ENCODE data around the gene CCL20. TPM values are rescaled to one million over a fixed set of nuclear protein-coding genes. Genes with fewer than 3 reads are reported as not detected.
A peak's percentile ranks its signal among the peaks of the same experiment; 100 is the strongest.

CCL20 gene
- total and polyA plus RNA-seq, 2 donors from 2014 or later: 2.5 to 2.7 TPM

- FAIRE-seq (no peak), DNase-seq (peak in 2 of 5 donors; percentile 41 to 44)
- no peak overlapping the region for H3K4me3 ChIP-seq (ENCODE audit: low read length in 3 of 3)
- no peaks in the 10 kb centered on the region for H3K36me3 ChIP-seq (ENCODE audit: control insufficient read depth in 2 of 3, insufficient read depth in 3 of 3, low read length in 3 of 3)
- no peaks in the 10 kb centered on the region for H3K9me3 ChIP-seq (ENCODE audit: control insufficient read depth in 2 of 3, insufficient read depth in 1 of 3, low read length in 3 of 3)
- intact Hi-C loops (cut with DNase I): no loop called here
- TF ChIP-seq CTCF (IDR thresholded peaks at IDR 0.05; ENCODE audit: borderline replicate concordance, extremely low read depth, insufficient read depth): no peak
- H3K9ac ChIP-seq (ENCODE audit: low read length in 3 of 3): no peak overlapping the region
- H3K4me1 ChIP-seq (ENCODE audit: control insufficient read depth in 2 of 3, insufficient read depth in 2 of 3, low read depth in 1 of 3, low read length in 3 of 3): peaks cover 0 to 7% (median 3%) of the 10 kb centered on the region in 3 donors
- H3K27ac ChIP-seq (ENCODE audit: low read depth in 2 of 2, low read length in 2 of 2): peak overlapping the region in 1 of 2 donors; percentile 20
- H3K27me3 ChIP-seq (ENCODE audit: control insufficient read depth, insufficient read depth, low read length): no peaks in the 10 kb centered on the region
Observed at GRCh38 chr2:227848586-227848985, 34.9 kb downstream of the CCL20 start.

- H3K9me3 ChIP-seq (ENCODE audit: control insufficient read depth in 2 of 3, insufficient read depth in 1 of 3, low read length in 3 of 3): no peaks in the 10 kb centered on the region
- TF ChIP-seq CTCF (IDR thresholded peaks at IDR 0.05; ENCODE audit: borderline replicate concordance, extremely low read depth, insufficient read depth): no peak
- no peak overlapping the region for H3K9ac ChIP-seq (ENCODE audit: low read length in 3 of 3)
- intact Hi-C loops (cut with DNase I): no loop called here
- DNase-seq (no peak), FAIRE-seq (no peak)
- no peaks in the 10 kb centered on the region for H3K36me3 ChIP-seq (ENCODE audit: control insufficient read depth in 2 of 3, insufficient read depth in 3 of 3, low read length in 3 of 3)
- peaks cover 0 to 14% (median 12%) of the 10 kb centered on the region in 3 donors for H3K4me1 ChIP-seq (ENCODE audit: control insufficient read depth in 2 of 3, insufficient read depth in 2 of 3, low read depth in 1 of 3, low read length in 3 of 3)
- H3K27me3 ChIP-seq (ENCODE audit: control insufficient read depth, insufficient read depth, low read length): no peaks in the 10 kb centered on the region
- no peak overlapping the region for H3K27ac ChIP-seq (ENCODE audit: low read depth in 2 of 2, low read length in 2 of 2)
- no peak overlapping the region for H3K4me3 ChIP-seq (ENCODE audit: low read length in 3 of 3)
Observed at GRCh38 chr2:227849906-227850305, 36.3 kb downstream of the CCL20 start.

GRCh38 chr2:227853204-227853629 is 39.6 kb downstream of the CCL20 start:
- peak in 2 of 5 donors; percentile 69 to 70 for DNase-seq
- Histone ChIP-seq H3K9ac (ENCODE audit: low read length in 3 of 3) (peak overlapping the region in 1 of 3 donors; percentile 10), H3K4me1 (ENCODE audit: control insufficient read depth in 2 of 3, insufficient read depth in 2 of 3, low read depth in 1 of 3, low read length in 3 of 3) (peaks cover 0 to 14% (median 12%) of the 10 kb centered on the region in 3 donors), H3K9me3 (ENCODE audit: control insufficient read depth in 2 of 3, insufficient read depth in 1 of 3, low read length in 3 of 3) (no peaks in the 10 kb centered on the region), H3K27ac (ENCODE audit: low read depth in 2 of 2, low read length in 2 of 2) (peak overlapping the region; percentile 69 to 86), H3K27me3 (ENCODE audit: control insufficient read depth, insufficient read depth, low read length) (no peaks in the 10 kb centered on the region), H3K4me3 (ENCODE audit: low read length in 3 of 3) (no peak overlapping the region), H3K36me3 (ENCODE audit: control insufficient read depth in 2 of 3, insufficient read depth in 3 of 3, low read length in 3 of 3) (no peaks in the 10 kb centered on the region)
- no peak for TF ChIP-seq CTCF (IDR thresholded peaks at IDR 0.05; ENCODE audit: borderline replicate concordance, extremely low read depth, insufficient read depth)
- no peak for FAIRE-seq
- intact Hi-C loops (cut with DNase I): no loop called here

- no peak for FAIRE-seq
- no peak for TF ChIP-seq CTCF (IDR thresholded peaks at IDR 0.05; ENCODE audit: borderline replicate concordance, extremely low read depth, insufficient read depth)
Observed at GRCh38 chr2:227853765-227854271, 40.2 kb downstream of the CCL20 start.

More at GRCh38 chr2:227853765-227854271, 40.2 kb downstream of the CCL20 start:
- Histone ChIP-seq H3K27ac (ENCODE audit: low read depth in 2 of 2, low read length in 2 of 2) (peak overlapping the region; percentile 69 to 86), H3K9me3 (ENCODE audit: control insufficient read depth in 2 of 3, insufficient read depth in 1 of 3, low read length in 3 of 3) (no peaks in the 10 kb centered on the region), H3K27me3 (ENCODE audit: control insufficient read depth, insufficient read depth, low read length) (no peaks in the 10 kb centered on the region), H3K4me1 (ENCODE audit: control insufficient read depth in 2 of 3, insufficient read depth in 2 of 3, low read depth in 1 of 3, low read length in 3 of 3) (peaks cover 0 to 14% (median 12%) of the 10 kb centered on the region in 3 donors), H3K4me3 (ENCODE audit: low read length in 3 of 3) (no peak overlapping the region), H3K36me3 (ENCODE audit: control insufficient read depth in 2 of 3, insufficient read depth in 3 of 3, low read length in 3 of 3) (no peaks in the 10 kb centered on the region), H3K9ac (ENCODE audit: low read length in 3 of 3) (peak overlapping the region in 1 of 3 donors; percentile 10)
- intact Hi-C loops (cut with DNase I): no loop called here
- no peak for DNase-seq
